ENCODE data around the gene NIPAL3. TPM values are rescaled to one million over a fixed set of nuclear protein-coding genes. Genes with fewer than 3 reads are reported as not detected.

Gene NIPAL3
- total RNA-seq, 1 donor from 2014 or later = 21.3 TPM

DNA sequence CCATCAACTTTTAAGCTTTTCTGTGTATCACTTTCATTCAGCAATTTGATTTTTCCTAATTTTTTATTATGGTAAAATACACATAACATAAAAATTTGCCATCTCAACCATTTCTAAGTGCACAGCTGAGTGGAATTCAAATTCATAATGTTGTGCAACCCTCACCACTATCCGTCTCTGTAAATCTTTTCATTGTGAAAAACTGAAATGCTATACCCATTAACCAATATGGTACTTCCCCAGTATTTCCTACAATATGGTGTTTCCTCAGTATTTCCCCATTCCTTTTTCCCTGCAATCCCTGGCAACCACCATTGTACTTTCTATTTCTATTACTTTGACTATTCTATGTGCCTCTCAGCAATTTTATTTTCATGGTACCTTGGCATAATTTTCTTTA is 8.8 kb upstream of the NIPAL3 start:
- no peak overlapping the region for H3K4me3 Mint-ChIP-seq

DNA sequence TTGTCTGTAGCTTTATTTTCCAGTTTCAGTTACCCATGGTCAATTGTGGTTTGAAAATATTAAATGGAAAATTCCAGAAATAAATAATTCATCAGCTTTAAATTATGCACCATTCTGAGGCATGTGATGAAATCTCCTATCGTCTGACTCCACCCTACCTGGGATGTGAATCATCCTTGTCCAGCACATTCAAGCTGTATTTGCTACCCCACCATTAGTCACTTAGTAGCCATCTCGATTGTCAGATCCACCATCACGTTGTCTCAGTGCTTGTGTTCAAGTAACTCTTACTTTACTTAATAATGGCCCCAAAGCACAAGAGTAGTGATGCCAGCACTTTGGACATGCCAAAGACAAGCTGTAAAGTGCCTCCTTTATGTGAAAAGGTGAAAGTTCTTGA is 6.1 kb upstream of the NIPAL3 start:
- Mint-ChIP-seq H3K9me3 (peaks cover 16% of the 10 kb centered on the region), H3K36me3 (peaks cover 9% of the 10 kb centered on the region), H3K4me3 (no peak overlapping the region), H3K27ac (no peak overlapping the region), H3K27me3 (ENCODE audit: low read depth) (no peaks in the 10 kb centered on the region), H3K4me1 (peaks cover 6% of the 10 kb centered on the region)
- TF ChIP-seq, protein P1, sequence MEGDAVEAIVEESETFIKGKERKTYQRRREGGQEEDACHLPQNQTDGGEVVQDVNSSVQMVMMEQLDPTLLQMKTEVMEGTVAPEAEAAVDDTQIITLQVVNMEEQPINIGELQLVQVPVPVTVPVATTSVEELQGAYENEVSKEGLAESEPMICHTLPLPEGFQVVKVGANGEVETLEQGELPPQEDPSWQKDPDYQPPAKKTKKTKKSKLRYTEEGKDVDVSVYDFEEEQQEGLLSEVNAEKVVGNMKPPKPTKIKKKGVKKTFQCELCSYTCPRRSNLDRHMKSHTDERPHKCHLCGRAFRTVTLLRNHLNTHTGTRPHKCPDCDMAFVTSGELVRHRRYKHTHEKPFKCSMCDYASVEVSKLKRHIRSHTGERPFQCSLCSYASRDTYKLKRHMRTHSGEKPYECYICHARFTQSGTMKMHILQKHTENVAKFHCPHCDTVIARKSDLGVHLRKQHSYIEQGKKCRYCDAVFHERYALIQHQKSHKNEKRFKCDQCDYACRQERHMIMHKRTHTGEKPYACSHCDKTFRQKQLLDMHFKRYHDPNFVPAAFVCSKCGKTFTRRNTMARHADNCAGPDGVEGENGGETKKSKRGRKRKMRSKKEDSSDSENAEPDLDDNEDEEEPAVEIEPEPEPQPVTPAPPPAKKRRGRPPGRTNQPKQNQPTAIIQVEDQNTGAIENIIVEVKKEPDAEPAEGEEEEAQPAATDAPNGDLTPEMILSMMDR (IDR thresholded peaks at IDR 0.05; ENCODE audit: unreplicated experiment) = no peak
- no peak for DNase-seq (ENCODE audit: low spot score in 2 of 2, unreplicated experiment in 2 of 2)

More for the DNA sequence above, 8.8 kb upstream of the NIPAL3 start:
- DNase-seq (ENCODE audit: low spot score in 2 of 2, unreplicated experiment in 2 of 2) = no peak
- H3K4me1 Mint-ChIP-seq = no peaks in the 10 kb centered on the region
- H3K27ac Mint-ChIP-seq = no peak overlapping the region
- peaks cover 16% of the 10 kb centered on the region for H3K9me3 Mint-ChIP-seq
- H3K27me3 Mint-ChIP-seq (ENCODE audit: low read depth) = no peaks in the 10 kb centered on the region
- peaks cover 9% of the 10 kb centered on the region for H3K36me3 Mint-ChIP-seq
- TF ChIP-seq, protein P1 (IDR thresholded peaks at IDR 0.05; ENCODE audit: unreplicated experiment) = no peak

DNA sequence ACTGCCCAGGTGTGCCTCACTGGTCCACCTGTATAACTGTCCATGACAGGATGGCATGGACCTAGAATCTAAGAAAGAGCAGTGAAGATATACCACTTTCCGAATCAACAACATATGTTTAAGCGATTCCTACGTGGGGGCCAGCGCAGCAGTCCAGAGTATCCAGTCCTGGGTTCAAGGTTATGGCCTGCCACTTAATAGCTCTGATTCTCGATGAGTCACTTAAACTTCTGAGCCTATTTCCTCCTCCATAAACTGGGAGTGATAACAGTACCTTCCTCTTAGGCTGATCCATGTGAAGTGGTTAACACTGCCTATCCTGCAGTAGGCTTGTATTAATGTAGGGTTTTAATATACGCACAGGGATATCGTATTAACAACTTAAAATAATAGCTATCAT is 4.9 kb upstream of the NIPAL3 start:
- TF ChIP-seq, protein P1 (IDR thresholded peaks at IDR 0.05; ENCODE audit: unreplicated experiment) = no peak
- no peak for DNase-seq (ENCODE audit: low spot score in 2 of 2, unreplicated experiment in 2 of 2)
- Mint-ChIP-seq H3K36me3 (peaks cover 9% of the 10 kb centered on the region), H3K27ac (no peak overlapping the region), H3K27me3 (ENCODE audit: low read depth) (no peaks in the 10 kb centered on the region), H3K4me1 (peaks cover 12% of the 10 kb centered on the region), H3K9me3 (peaks cover 16% of the 10 kb centered on the region), H3K4me3 (no peak overlapping the region)

DNA sequence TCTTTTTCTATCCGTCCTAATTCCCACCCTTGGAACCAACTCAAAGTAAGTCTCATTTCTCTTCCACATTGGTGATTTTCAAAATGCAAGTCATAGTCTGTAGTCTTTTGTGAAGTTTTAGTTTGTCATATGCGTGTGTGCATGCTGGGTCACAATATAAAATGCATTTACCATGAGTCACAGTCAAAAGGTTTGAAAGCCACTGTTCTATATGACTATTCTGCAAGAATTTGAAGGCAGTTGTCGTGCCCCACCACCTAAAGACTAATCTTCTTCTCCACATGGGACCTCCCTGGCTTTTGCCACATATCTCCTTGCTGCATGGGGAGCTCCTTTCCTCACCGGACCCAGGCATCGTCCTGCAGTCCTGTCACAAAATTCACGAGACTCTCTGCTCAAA is 3.6 kb upstream of the NIPAL3 start:
- H3K36me3 Mint-ChIP-seq = peaks cover 7% of the 10 kb centered on the region
- no peak overlapping the region for H3K4me3 Mint-ChIP-seq
- no peak for DNase-seq (ENCODE audit: low spot score in 2 of 2, unreplicated experiment in 2 of 2)
- TF ChIP-seq, protein P1 (IDR thresholded peaks at IDR 0.05; ENCODE audit: unreplicated experiment) = no peak
- H3K27me3 Mint-ChIP-seq (ENCODE audit: low read depth) = no peaks in the 10 kb centered on the region
- H3K4me1 Mint-ChIP-seq = peaks cover 22% of the 10 kb centered on the region
- H3K9me3 Mint-ChIP-seq = peaks cover 12% of the 10 kb centered on the region
- H3K27ac Mint-ChIP-seq = no peak overlapping the region

DNA sequence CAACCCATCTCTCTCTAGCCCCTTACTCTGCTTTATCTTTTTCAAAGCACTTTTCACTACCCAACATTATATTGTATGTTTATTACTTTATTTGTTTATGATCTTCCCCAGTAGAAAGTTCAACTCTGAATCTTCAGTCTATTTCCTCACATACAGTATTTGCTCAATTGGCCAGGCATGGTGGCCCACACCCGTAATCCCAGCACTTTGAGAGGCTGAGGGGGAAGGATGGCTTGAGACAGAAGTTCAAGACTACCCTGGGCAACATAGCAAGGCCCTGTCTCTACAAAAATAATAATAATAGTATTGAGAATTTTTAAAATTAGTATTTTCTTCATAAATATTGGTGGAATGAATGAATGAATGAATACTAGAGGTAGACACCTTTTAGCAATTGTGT is 3.2 kb upstream of the NIPAL3 start:
- H3K4me1 Mint-ChIP-seq = peaks cover 26% of the 10 kb centered on the region

More for the DNA sequence above, 3.2 kb upstream of the NIPAL3 start:
- H3K27ac Mint-ChIP-seq = no peak overlapping the region
- peaks cover 8% of the 10 kb centered on the region for H3K9me3 Mint-ChIP-seq
- H3K4me3 Mint-ChIP-seq = no peak overlapping the region
- peaks cover 7% of the 10 kb centered on the region for H3K36me3 Mint-ChIP-seq
- no peak for DNase-seq (ENCODE audit: low spot score in 2 of 2, unreplicated experiment in 2 of 2)
- no peaks in the 10 kb centered on the region for H3K27me3 Mint-ChIP-seq (ENCODE audit: low read depth)
- TF ChIP-seq, protein P1 (IDR thresholded peaks at IDR 0.05; ENCODE audit: unreplicated experiment) = no peak

All from mesothelial cell of epicardium (in vitro differentiated cells).